GM12878 (cell line): ENCODE data around the gene ACCSL. TPM values are rescaled to one million over a fixed set of nuclear protein-coding genes. Genes with fewer than 3 reads are reported as not detected.

Experiments
- ATAC-seq: fragments of 200-7000 bp; cut with Tn5 transposase; 3 replicates; pipeline ENCODE4 v1.9.1; 2020; ENCODE audit warnings: mild to moderate bottlenecking, moderate library complexity
- BruUV-seq: library from RNA; stranded (reverse); fragments of 400-500 nt; replicated peaks from 2 replicates; lab custom pipeline; 2021; lab: Mats Ljungman, UMichigan
- CTCF ChIA-PET: fragments of 300-600 bp; sonication (Branson Sonifier 250); formaldehyde crosslinking; extraction: SDS; loops from one replicate; lab custom pipeline; 2021; ENCODE audit warnings: inconsistent platforms; lab: Yijun Ruan, JAX
- POLR2A ChIA-PET: fragments of 350-600 bp; formaldehyde crosslinking; extraction: SDS; loops from one replicate; lab custom pipeline; 2021; ENCODE audit warnings: inconsistent platforms; lab: Charles Lee
- RAD21 ChIA-PET: fragments of 300-600 bp; sonication (Branson Sonifier 250); formaldehyde crosslinking; loops from one replicate; lab custom pipeline; 2023; ENCODE audit warnings: antibody characterized with exemption; ENCODE audit not compliant: unreplicated experiment; lab: Charles Lee
- SMC1A ChIA-PET: fragments of 300-600 bp; sonication (Branson Sonifier 250); formaldehyde crosslinking; loops from one replicate; lab custom pipeline; 2023; ENCODE audit not compliant: unreplicated experiment, uncharacterized antibody; lab: Charles Lee
- DNase-seq: peaks from one replicate; pipeline ENCODE4 v3.0.0-alpha.2; 2011; ENCODE audit warnings: low read depth, low spot score
- FAIRE-seq: peaks from 3 replicates; lab custom pipeline; 2011; peaks lifted over from hg19 to GRCh38; lab: Jason Lieb, UNC
- H2AFZ ChIP-seq: 2 replicates; pipeline ENCODE4 v1.6.0; 2011; ENCODE audit warnings: low read depth, low read length, control low read depth; ENCODE audit not compliant: control insufficient read depth
- H3K27ac ChIP-seq: 2 replicates; pipeline ENCODE4 v1.5.1; 2011; ENCODE audit warnings: control low read depth; ENCODE audit not compliant: control insufficient read depth, insufficient read depth
- H3K27me3 ChIP-seq, 2 experiments: replicated peaks in 1 of 2; 2 replicates each; pipeline versions ENCODE4 v1.6.0 to v1.6.1; 2011; ENCODE audit warnings: low read length in 1 of 2; ENCODE audit not compliant: control insufficient read depth in 2 of 2, insufficient read depth in 2 of 2
- H3K36me3 ChIP-seq, 2 experiments: 2 replicates each; pipeline ENCODE4 v1.5.1; 2011; ENCODE audit warnings: low read length in 1 of 2; ENCODE audit not compliant: control insufficient read depth in 2 of 2, insufficient read depth in 2 of 2
- H3K4me1 ChIP-seq: 2 replicates; pipeline ENCODE4 v1.6.1; 2011; ENCODE audit warnings: mild to moderate bottlenecking, low read length, moderate library complexity, mixed read lengths; ENCODE audit not compliant: control insufficient read depth, insufficient read depth
- H3K4me2 ChIP-seq: 2 replicates; pipeline ENCODE4 v1.6.0; 2011; ENCODE audit warnings: control low read depth; ENCODE audit not compliant: control insufficient read depth, insufficient read depth
- H3K4me3 ChIP-seq: fragments of 200-600 bp; sonication (generic); 2 replicates; pipeline ENCODE4 v1.5.1; 2016
- H3K79me2 ChIP-seq: 2 replicates; pipeline ENCODE4 v1.6.0; 2011; ENCODE audit warnings: low read length; ENCODE audit not compliant: control insufficient read depth, insufficient read depth
- H3K9ac ChIP-seq: 2 replicates; pipeline ENCODE4 v1.8.0; 2011; ENCODE audit warnings: low read length, control low read depth, mixed read lengths; ENCODE audit not compliant: control insufficient read depth, insufficient read depth
- H3K9me3 ChIP-seq: replicated peaks from 3 replicates; pipeline ENCODE4 v1.5.1; 2011; ENCODE audit warnings: mild to moderate bottlenecking, low read length; ENCODE audit not compliant: control insufficient read depth, insufficient read depth
- H4K20me1 ChIP-seq: 2 replicates; pipeline ENCODE4 v1.6.0; 2011; ENCODE audit not compliant: control insufficient read depth, insufficient read depth
- ETV6 ChIP-seq, 2 experiments: fragments of 450-650 bp in 1 of 2; IDR thresholded peaks in 1 of 2; conservative IDR thresholded peaks in 1 of 2; 2 replicates each; pipeline ENCODE4 v1.6.1; 2014; ENCODE audit warnings: antibody characterized with exemption in 1 of 2, borderline replicate concordance in 1 of 2, low read depth in 1 of 2, mild to moderate bottlenecking in 1 of 2, moderate library complexity in 1 of 2
- SIX5 ChIP-seq: IDR thresholded peaks from 2 replicates; pipeline ENCODE4 v1.6.1; 2011; ENCODE audit warnings: mild to moderate bottlenecking, low read depth, low read length, moderate library complexity; ENCODE audit not compliant: severe bottlenecking
- WGBS: methylation state at CpG from one replicate; pipeline ENCODE4 v1.1.6; 2016; ENCODE audit warnings: low lambda C conversion rate; ENCODE audit not compliant: insufficient replicate concordance, insufficient coverage; ENCODE audit errors: missing lambda C conversion rate; 5-methylcytosine and 5-hydroxymethylcytosine counted together
- in situ Hi-C: fragments of 300-500 bp; cut with MboI; formaldehyde crosslinking; loops from 9 replicates; pipeline ENCODE4 v1.14.3; 2018; ENCODE audit warnings: mixed read lengths
- intact Hi-C: fragments of 100-400 bp; cut with micrococcal nuclease; formaldehyde crosslinking; loops from one replicate; pipeline ENCODE4 v1.14.2; 2022; ENCODE audit not compliant: unreplicated experiment
- polyA plus RNA-seq, 11 experiments: library from polyadenylated mRNA; depleted of rRNA in 4 of 11; unstranded in 6 of 11; stranded (reverse) in 5 of 11; fragments of >200 nt; fragmentation: Nextera tagmentation in 4 of 11; fragmentation: Illumina TruSeq in 1 of 11; extraction: Ambion mirVana in 4 of 11; extraction: Trizol in 1 of 11; gene quantifications; 1 replicate in 1 of 11; 2 replicates in 10 of 11; pipeline versions ENCODE4 v1.2.1 to v1.2.3, GENCODE V29; 2011 to 2016; ENCODE audit warnings: inconsistent platforms in 2 of 11, missing spikeins in 2 of 11, low read depth in 1 of 11
- total RNA-seq, 4 experiments: library from RNA; depleted of rRNA in 3 of 4; stranded (reverse); fragments of >200 nt in 3 of 4; fragmentation: Illumina TruSeq in 1 of 4; extraction: Trizol in 1 of 4; gene quantifications; 2 replicates each; pipeline versions ENCODE4 v1.2.1 to v1.2.3, GENCODE V29; 2013 to 2021
- TF ChIP-seq, protein P1 (sequence below): fragments of 450-650 bp; IDR thresholded peaks from 2 replicates; pipeline ENCODE4 v1.6.1; 2017; ENCODE audit warnings: borderline replicate concordance
- TF ChIP-seq, protein P2 (sequence below): IDR thresholded peaks from 2 replicates; pipeline ENCODE4 v1.6.1; 2011; ENCODE audit warnings: low read depth, low read length, improper control_type of control experiment, borderline replicate concordance

ACCSL gene
- total and polyA plus RNA-seq, 10 of the 15 experiments (the other 5 are each of a cell fraction or from before 2014, with no cell fraction given): 0.15 TPM; not detected in 9

DNA sequence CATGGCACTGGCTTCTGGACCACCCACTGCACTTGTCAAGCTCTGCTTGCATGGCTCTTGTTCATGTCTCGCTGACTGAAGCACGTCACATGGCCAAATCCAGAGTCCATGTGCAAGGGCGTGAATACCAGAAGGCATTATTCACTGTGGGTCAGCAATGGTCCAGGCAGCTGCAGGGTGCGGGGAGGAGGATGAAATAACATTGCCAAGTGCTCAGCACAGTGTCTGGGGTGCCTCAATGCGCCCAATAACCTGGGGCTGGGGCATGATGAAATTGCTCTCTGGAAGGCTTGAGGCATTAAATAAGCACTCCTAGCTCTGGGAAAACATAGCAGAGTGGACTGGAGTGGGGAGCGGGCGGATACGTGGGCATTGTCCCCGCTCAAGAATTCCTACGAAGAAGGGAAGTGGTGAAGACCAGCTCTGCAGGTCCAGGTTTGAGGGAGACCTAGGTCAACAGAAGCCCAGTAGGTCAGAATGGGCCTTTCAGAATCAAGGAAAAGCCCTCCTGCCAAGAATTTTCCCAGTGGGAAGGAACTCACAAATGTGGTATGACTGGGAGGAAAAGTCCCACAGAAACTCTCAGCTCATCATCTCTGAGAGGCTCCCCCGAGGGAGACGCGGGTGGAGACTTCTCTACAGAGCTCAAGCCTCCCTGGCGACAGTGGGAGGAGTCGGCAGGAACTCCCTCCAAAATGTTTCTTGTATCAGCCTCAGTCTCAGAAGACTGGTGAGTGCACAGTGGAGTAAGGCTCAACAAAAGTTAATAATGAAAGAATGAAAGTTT lies 15.3 kb upstream of the ACCSL start:
- SMC1A ChIA-PET: no interaction called here
- TF ChIP-seq, protein P1, sequence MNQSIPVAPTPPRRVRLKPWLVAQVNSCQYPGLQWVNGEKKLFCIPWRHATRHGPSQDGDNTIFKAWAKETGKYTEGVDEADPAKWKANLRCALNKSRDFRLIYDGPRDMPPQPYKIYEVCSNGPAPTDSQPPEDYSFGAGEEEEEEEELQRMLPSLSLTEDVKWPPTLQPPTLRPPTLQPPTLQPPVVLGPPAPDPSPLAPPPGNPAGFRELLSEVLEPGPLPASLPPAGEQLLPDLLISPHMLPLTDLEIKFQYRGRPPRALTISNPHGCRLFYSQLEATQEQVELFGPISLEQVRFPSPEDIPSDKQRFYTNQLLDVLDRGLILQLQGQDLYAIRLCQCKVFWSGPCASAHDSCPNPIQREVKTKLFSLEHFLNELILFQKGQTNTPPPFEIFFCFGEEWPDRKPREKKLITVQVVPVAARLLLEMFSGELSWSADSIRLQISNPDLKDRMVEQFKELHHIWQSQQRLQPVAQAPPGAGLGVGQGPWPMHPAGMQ: no peak
- TF ChIP-seq ETV6 (conservative IDR thresholded peaks at IDR 0.05 in 1 of 2, IDR thresholded peaks at IDR 0.05 in 1 of 2; ENCODE audit: borderline replicate concordance in 1 of 2, low read depth in 1 of 2) (no peak), SIX5 (no peak)
- TF ChIP-seq, protein P2, sequence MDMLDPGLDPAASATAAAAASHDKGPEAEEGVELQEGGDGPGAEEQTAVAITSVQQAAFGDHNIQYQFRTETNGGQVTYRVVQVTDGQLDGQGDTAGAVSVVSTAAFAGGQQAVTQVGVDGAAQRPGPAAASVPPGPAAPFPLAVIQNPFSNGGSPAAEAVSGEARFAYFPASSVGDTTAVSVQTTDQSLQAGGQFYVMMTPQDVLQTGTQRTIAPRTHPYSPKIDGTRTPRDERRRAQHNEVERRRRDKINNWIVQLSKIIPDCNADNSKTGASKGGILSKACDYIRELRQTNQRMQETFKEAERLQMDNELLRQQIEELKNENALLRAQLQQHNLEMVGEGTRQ: no peak
- in situ Hi-C loops (no loop called here), intact Hi-C loops (no loop called here)
- Histone ChIP-seq H3K9ac (no peak overlapping the region), H2AFZ (no peak overlapping the region), H3K4me3 (no peak overlapping the region), H3K4me1 (no peaks in the 10 kb centered on the region), H3K79me2 (no peaks in the 10 kb centered on the region), H3K27me3 (peaks cover 0 to 3% of the 10 kb centered on the region in 2 experiments; a peak in 1 of 4 replicates), H3K27ac (no peak overlapping the region), H3K9me3 (no peaks in the 10 kb centered on the region; the same call in 2 of the 3 replicates), H3K4me2 (no peak overlapping the region), H4K20me1 (no peaks in the 10 kb centered on the region), H3K36me3 (no peaks in the 10 kb centered on the region)
- RAD21 ChIA-PET: no interaction called here
- DNase-seq (no peak), FAIRE-seq (no peak), ATAC-seq (no peak)
- 22% methylated on average over 15 of the region's 15 CpGs for WGBS
- no TSS peak for BruUV-seq
- CTCF ChIA-PET: no interaction called here
- POLR2A ChIA-PET: no interaction called here
